ENCODE measurements around the gene TFF1. TPM values are rescaled to one million over a fixed set of nuclear protein-coding genes. Genes with fewer than 3 reads are reported as not detected.

TFF1 gene
- total RNA-seq, 1 donor from 2014 or later: not detected

DNA sequence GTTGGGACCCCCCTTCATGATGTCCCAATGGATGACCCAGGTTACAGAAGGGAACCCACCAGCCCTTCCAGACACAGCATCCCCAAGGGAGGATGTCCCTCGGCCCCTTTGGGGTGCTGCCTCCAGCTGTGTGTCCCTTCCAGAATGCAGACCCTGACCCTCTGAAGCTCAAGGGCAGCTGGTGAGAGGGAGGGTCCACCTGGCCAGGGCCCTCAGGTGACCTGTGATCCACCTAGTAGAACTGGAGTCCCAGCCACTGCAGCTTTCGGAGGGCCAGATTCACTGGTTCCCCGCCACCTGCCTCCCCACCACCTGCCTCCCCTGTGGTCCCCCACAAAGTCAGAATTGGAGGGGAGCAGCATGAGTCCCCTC is 9.6 kb upstream of the TFF1 start:
- H3K27me3 Mint-ChIP-seq (ENCODE audit: low read depth): no peaks in the 10 kb centered on the region
- no peaks in the 10 kb centered on the region for H3K36me3 Mint-ChIP-seq (ENCODE audit: low read depth)
- no peaks in the 10 kb centered on the region for H3K9me3 Mint-ChIP-seq
- DNase-seq (ENCODE audit: low read depth, low spot score): no peak
- TF ChIP-seq, protein P1, sequence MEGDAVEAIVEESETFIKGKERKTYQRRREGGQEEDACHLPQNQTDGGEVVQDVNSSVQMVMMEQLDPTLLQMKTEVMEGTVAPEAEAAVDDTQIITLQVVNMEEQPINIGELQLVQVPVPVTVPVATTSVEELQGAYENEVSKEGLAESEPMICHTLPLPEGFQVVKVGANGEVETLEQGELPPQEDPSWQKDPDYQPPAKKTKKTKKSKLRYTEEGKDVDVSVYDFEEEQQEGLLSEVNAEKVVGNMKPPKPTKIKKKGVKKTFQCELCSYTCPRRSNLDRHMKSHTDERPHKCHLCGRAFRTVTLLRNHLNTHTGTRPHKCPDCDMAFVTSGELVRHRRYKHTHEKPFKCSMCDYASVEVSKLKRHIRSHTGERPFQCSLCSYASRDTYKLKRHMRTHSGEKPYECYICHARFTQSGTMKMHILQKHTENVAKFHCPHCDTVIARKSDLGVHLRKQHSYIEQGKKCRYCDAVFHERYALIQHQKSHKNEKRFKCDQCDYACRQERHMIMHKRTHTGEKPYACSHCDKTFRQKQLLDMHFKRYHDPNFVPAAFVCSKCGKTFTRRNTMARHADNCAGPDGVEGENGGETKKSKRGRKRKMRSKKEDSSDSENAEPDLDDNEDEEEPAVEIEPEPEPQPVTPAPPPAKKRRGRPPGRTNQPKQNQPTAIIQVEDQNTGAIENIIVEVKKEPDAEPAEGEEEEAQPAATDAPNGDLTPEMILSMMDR (conservative IDR thresholded peaks at IDR 0.05): no peak
- no peaks in the 10 kb centered on the region for H3K4me1 Mint-ChIP-seq
- H3K27ac Mint-ChIP-seq (ENCODE audit: unreplicated experiment): no peak overlapping the region
- H3K4me3 Mint-ChIP-seq: no peak overlapping the region

GRCh38 chr21:42375506-42375905 is 9.2 kb upstream of the TFF1 start:
- no peaks in the 10 kb centered on the region for H3K27me3 Mint-ChIP-seq (ENCODE audit: low read depth)
- no peaks in the 10 kb centered on the region for H3K9me3 Mint-ChIP-seq
- no peak overlapping the region for H3K4me3 Mint-ChIP-seq
- no peaks in the 10 kb centered on the region for H3K4me1 Mint-ChIP-seq
- TF ChIP-seq, protein P1 (conservative IDR thresholded peaks at IDR 0.05): no peak
- H3K36me3 Mint-ChIP-seq (ENCODE audit: low read depth): no peaks in the 10 kb centered on the region
- H3K27ac Mint-ChIP-seq (ENCODE audit: unreplicated experiment): no peak overlapping the region
- no peak for DNase-seq (ENCODE audit: low read depth, low spot score)

DNA sequence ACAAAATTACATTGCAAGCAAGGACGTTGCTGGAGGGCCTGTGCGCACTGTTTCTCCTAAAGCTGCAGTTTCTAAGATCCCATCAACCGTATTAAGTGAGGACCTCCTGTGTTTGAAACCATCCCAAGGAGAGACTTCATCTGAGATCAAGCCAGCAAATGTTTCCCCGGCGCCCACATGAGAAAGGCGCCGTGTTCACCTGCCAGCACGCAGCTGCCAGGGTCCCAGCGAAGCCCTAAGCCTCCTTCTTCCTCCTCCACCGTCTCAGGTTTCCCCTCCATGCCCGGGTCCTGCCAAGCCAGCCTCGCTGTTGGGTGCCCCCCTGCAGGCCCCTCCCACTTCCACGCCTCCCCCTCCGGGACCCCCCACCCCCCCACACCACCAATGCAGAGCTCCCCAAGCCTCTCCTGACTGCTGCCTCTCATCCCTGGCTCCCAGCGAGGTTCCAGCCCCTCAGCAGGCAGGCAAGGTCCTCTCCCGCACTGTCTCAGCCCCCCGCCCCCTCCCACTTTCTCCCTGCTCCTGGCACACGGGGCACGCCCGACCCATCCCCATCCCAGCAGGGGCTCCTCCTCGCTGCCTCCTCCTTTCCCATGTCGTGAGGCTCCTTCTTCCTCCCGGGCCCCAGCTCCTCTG is 8.6 kb upstream of the TFF1 start:
- H3K27ac Mint-ChIP-seq (ENCODE audit: unreplicated experiment): peak overlapping the region; percentile 12
- no peak for DNase-seq (ENCODE audit: low read depth, low spot score)
- H3K4me1 Mint-ChIP-seq: no peaks in the 10 kb centered on the region
- TF ChIP-seq, protein P1 (conservative IDR thresholded peaks at IDR 0.05): no peak
- H3K36me3 Mint-ChIP-seq (ENCODE audit: low read depth): no peaks in the 10 kb centered on the region
- no peaks in the 10 kb centered on the region for H3K27me3 Mint-ChIP-seq (ENCODE audit: low read depth)
- H3K4me3 Mint-ChIP-seq: no peak overlapping the region
- H3K9me3 Mint-ChIP-seq: no peaks in the 10 kb centered on the region

DNA sequence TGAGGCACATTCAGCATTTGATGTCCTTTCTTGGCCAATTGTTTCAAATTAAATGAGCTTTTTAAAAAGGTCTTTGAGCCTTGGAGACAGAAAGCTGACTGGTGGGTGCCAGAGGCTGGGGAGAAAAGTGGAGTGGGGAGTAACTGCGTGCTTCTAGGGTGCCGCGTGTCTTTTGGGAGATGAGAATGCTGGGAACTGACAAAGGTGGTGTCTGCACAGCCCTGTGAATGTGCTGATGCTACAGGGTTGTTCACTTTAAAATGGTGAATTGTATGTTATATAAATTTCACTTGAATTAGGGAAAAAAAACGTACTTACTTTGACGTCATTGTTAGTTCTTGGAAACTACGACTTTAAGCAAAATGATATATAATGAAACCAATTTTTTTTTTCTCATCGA is 8.1 kb upstream of the TFF1 start:
- H3K36me3 Mint-ChIP-seq (ENCODE audit: low read depth): no peaks in the 10 kb centered on the region
- no peaks in the 10 kb centered on the region for H3K9me3 Mint-ChIP-seq
- DNase-seq (ENCODE audit: low read depth, low spot score): no peak
- no peak overlapping the region for H3K27ac Mint-ChIP-seq (ENCODE audit: unreplicated experiment)
- no peaks in the 10 kb centered on the region for H3K27me3 Mint-ChIP-seq (ENCODE audit: low read depth)
- no peak overlapping the region for H3K4me3 Mint-ChIP-seq
- TF ChIP-seq, protein P1 (conservative IDR thresholded peaks at IDR 0.05): no peak
- H3K4me1 Mint-ChIP-seq: no peaks in the 10 kb centered on the region

DNA sequence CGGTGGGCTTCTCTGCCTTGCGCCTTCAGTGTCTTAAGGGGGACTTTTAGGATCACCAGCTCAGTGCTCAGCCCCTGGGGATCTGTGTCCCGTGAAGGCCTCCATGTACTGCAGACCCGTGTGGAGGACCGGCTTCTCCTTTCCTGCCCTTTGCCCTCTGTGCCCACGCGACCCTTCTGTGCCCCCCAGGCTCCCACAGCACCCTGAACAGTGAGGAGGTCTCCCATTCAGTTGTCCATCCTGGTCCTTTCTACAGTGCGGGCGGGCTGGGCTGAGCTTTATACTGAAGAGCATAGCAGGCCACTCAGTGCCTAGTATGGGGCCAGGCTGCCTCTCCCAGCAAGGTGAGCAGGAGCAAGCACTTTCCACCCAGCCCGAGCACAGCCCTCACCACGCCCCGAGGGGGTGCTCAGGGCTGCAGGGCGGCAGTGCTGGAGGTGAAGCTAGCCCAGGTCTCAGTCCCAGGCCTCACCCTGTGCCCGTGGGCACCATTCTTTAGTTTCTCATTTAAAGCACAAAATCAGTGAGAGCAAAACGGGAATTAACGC is 7.6 kb upstream of the TFF1 start:
- H3K4me1 Mint-ChIP-seq: no peaks in the 10 kb centered on the region

More for the DNA sequence above, 7.6 kb upstream of the TFF1 start:
- DNase-seq (ENCODE audit: low read depth, low spot score): no peak
- Mint-ChIP-seq H3K36me3 (ENCODE audit: low read depth) (no peaks in the 10 kb centered on the region), H3K9me3 (no peaks in the 10 kb centered on the region), H3K27me3 (ENCODE audit: low read depth) (no peaks in the 10 kb centered on the region), H3K27ac (ENCODE audit: unreplicated experiment) (no peak overlapping the region), H3K4me3 (no peak overlapping the region)
- TF ChIP-seq, protein P1 (conservative IDR thresholded peaks at IDR 0.05): no peak
